ENCODE results near the gene SPTLC2. TPM values are rescaled to one million over a fixed set of nuclear protein-coding genes. Genes with fewer than 3 reads are reported as not detected.
A peak's percentile ranks its signal among the peaks of the same experiment; 100 is the strongest.

SPTLC2 gene
- total RNA-seq, 1 experiment from 2014 or later, result 44.7 TPM

DNA sequence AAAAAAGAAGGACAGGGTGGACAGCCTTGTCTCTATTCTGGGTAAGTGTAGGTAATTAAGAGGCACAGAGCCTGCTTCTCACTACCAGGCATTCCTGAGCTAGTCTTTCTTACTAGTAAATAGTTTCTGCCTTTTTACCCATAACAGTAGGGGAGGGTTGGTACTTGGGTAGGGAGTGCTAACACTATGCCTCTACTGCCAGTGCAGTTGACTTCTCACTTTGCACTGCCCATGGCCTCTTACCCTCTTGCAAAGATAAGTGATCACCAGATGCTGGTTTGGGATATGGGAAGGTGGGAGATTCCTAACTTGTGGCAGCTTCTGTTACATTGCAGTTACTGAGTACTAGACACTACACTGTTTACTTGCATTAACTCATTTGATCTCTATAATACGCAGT, 146.9 kb downstream of the SPTLC2 start (continued):
- no peak for TF ChIP-seq YY1 (IDR thresholded peaks at IDR 0.05; ENCODE audit: extremely low read depth, insufficient replicate concordance, low read depth, low read length)
- TF ChIP-seq ELF1 (IDR thresholded peaks at IDR 0.05; ENCODE audit: borderline replicate concordance, low read depth), result no peak

GRCh38 chr14:77469067-77469505, 147.4 kb downstream of the SPTLC2 start:
- no peak overlapping the region for H3K9ac ChIP-seq (ENCODE audit: low read length)
- no peak overlapping the region for H3K4me3 ChIP-seq (replicated peaks in 1 of 2; ENCODE audit: low read depth in 1 of 2, low read length in 2 of 2)
- H3K4me1 ChIP-seq (ENCODE audit: control insufficient read depth in 1 of 2, insufficient read depth in 2 of 2, low read length in 2 of 2), result no peaks in the 10 kb centered on the region
- BruUV-seq (replicated peaks), result TSS peak; percentile 37
- no peaks in the 10 kb centered on the region for H4K20me1 ChIP-seq (ENCODE audit: insufficient read depth)
- intact Hi-C loops (cut with micrococcal nuclease), result no loop called here
- CTCF ChIA-PET, result interaction anchor here (1.5 kb wide), 1 partner anchor 10 kb away, joined by 5 read pairs; no protein-coding TSS in a partner anchor
- DNase-seq (ENCODE audit: low read depth, low spot score) (no peak), ATAC-seq (no peak)
- H3K9me2 ChIP-seq (ENCODE audit: insufficient read depth), result no peaks in the 10 kb centered on the region
- TF ChIP-seq, protein P1, sequence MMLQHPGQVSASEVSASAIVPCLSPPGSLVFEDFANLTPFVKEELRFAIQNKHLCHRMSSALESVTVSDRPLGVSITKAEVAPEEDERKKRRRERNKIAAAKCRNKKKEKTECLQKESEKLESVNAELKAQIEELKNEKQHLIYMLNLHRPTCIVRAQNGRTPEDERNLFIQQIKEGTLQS (IDR thresholded peaks at IDR 0.05), result no peak
- TF ChIP-seq SIN3A (IDR thresholded peaks at IDR 0.05; ENCODE audit: low read depth) (no peak), ZFX (IDR thresholded peaks at IDR 0.05) (no peak), SRF (IDR thresholded peaks at IDR 0.05; ENCODE audit: low read depth) (no peak), EGR1 (IDR thresholded peaks at IDR 0.05; ENCODE audit: low read depth) (no peak), YY1 (IDR thresholded peaks at IDR 0.05; ENCODE audit: extremely low read depth, insufficient replicate concordance, low read depth, low read length) (no peak), ELF1 (IDR thresholded peaks at IDR 0.05; ENCODE audit: borderline replicate concordance, low read depth) (no peak), POLR2A (IDR thresholded peaks at IDR 0.05; ENCODE audit: borderline replicate concordance, extremely low read depth, insufficient read depth, insufficient read length) (no peak), CBX3 (IDR thresholded peaks at IDR 0.05; ENCODE audit: low read depth) (no peak), JUND (IDR thresholded peaks at IDR 0.05) (no peak), ZNF274 (IDR thresholded peaks at IDR 0.05; ENCODE audit: low read depth, low read length) (no peak), EZH2 (IDR thresholded peaks at IDR 0.05) (no peak), POLR2AphosphoS5 (IDR thresholded peaks at IDR 0.05; ENCODE audit: low read depth, low read length) (no peak), REST (IDR thresholded peaks at IDR 0.05; ENCODE audit: low read depth) (no peak), FOSL1 (IDR thresholded peaks at IDR 0.05; ENCODE audit: low read depth) (no peak)
- TF ChIP-seq, protein P2, sequence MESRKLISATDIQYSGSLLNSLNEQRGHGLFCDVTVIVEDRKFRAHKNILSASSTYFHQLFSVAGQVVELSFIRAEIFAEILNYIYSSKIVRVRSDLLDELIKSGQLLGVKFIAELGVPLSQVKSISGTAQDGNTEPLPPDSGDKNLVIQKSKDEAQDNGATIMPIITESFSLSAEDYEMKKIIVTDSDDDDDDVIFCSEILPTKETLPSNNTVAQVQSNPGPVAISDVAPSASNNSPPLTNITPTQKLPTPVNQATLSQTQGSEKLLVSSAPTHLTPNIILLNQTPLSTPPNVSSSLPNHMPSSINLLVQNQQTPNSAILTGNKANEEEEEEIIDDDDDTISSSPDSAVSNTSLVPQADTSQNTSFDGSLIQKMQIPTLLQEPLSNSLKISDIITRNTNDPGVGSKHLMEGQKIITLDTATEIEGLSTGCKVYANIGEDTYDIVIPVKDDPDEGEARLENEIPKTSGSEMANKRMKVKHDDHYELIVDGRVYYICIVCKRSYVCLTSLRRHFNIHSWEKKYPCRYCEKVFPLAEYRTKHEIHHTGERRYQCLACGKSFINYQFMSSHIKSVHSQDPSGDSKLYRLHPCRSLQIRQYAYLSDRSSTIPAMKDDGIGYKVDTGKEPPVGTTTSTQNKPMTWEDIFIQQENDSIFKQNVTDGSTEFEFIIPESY (IDR thresholded peaks at IDR 0.05; ENCODE audit: extremely low read depth, insufficient replicate concordance, low read length), result no peak
- TF ChIP-seq, protein P3, sequence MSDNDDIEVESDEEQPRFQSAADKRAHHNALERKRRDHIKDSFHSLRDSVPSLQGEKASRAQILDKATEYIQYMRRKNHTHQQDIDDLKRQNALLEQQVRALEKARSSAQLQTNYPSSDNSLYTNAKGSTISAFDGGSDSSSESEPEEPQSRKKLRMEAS (IDR thresholded peaks at IDR 0.05), result no peak
- no peak overlapping the region for H2AFZ ChIP-seq (ENCODE audit: low read depth, low read length, poor library complexity, severe bottlenecking)
- H3K79me2 ChIP-seq (ENCODE audit: insufficient read depth, low read length), result peaks cover 4% of the 10 kb centered on the region; the same call in 1 of the 2 replicates
- peaks cover 41 to 42% of the 10 kb centered on the region in 2 experiments; a peak in 3 of 4 replicates for H3K36me3 ChIP-seq (ENCODE audit: control insufficient read depth in 1 of 2, insufficient read depth in 2 of 2, low read length in 2 of 2)
- H3K27me3 ChIP-seq (ENCODE audit: insufficient read depth, low read length), result 0 out of 2 replicates have a peak, but pooled peaks cover 4% of the 10 kb centered on the region
- RAD21 ChIA-PET (ENCODE audit: low non-redundant PET in 1 of 2, low total read pairs in 2 of 2, uncharacterized antibody in 2 of 2, unreplicated experiment in 2 of 2), result no interaction called here
- H3K9me3 ChIP-seq (ENCODE audit: control insufficient read depth in 1 of 2, insufficient read depth in 1 of 2, low read depth in 1 of 2, low read length in 2 of 2), result no peaks in the 10 kb centered on the region
- H3K27ac ChIP-seq (ENCODE audit: low read depth, low read length), result no peak overlapping the region
- POLR2A ChIA-PET, result no interaction called here
- H3K4me2 ChIP-seq (ENCODE audit: low read length), result no peak overlapping the region
